Fibroblast of skin of right biceps (primary cell): ENCODE results near the gene RCBTB2.
"Not testable (repeated sequence)": the region's sequence is repeated elsewhere in the genome, so short reads cannot be mapped to it uniquely, and the experiment has no call there.

Experiments
- DNase-seq: peaks from one replicate; pipeline ENCODE4 v3.0.0-alpha.2; 2013

Gene RCBTB2

GRCh38 chr13:48532506-48533499 is at the start of gene RCBTB2:
RCBTB2 (minus strand) TSS chr13:48533080; CDS start chr13:48521939, 11,141 bp downstream.
- peak; percentile 97 for DNase-seq

GRCh38 chr13:48582084-48582483 is 49.2 kb upstream of the RCBTB2 start:
- no peak for DNase-seq

- no peak for DNase-seq
Measured at GRCh38 chr13:48580896-48581295, 48.0 kb upstream of the RCBTB2 start.

GRCh38 chr13:48580185-48580803 is 47.4 kb upstream of the RCBTB2 start:
- DNase-seq = peak; percentile 56

GRCh38 chr13:48579919-48580180 is 47.0 kb upstream of the RCBTB2 start:
- DNase-seq = not testable (repeated sequence)

- DNase-seq = no peak
Measured at GRCh38 chr13:48579165-48579918, 46.5 kb upstream of the RCBTB2 start.

- DNase-seq = no peak
Measured at GRCh38 chr13:48578516-48579164, 45.8 kb upstream of the RCBTB2 start.

GRCh38 chr13:48576448-48577010 is 43.6 kb upstream of the RCBTB2 start:
- DNase-seq = no peak

GRCh38 chr13:48575031-48575430 is 42.2 kb upstream of the RCBTB2 start:
- DNase-seq = no peak

GRCh38 chr13:48574041-48574796 is 41.3 kb upstream of the RCBTB2 start:
- DNase-seq = no peak

GRCh38 chr13:48573213-48574007 is 40.5 kb upstream of the RCBTB2 start:
- no peak for DNase-seq

GRCh38 chr13:48571126-48571913 is 38.4 kb upstream of the RCBTB2 start:
- peak; percentile 73 for DNase-seq

GRCh38 chr13:48570216-48570828 is 37.4 kb upstream of the RCBTB2 start:
- no peak for DNase-seq

- DNase-seq = no peak
Measured at GRCh38 chr13:48569104-48569666, 36.3 kb upstream of the RCBTB2 start.

GRCh38 chr13:48568370-48569103 is 35.7 kb upstream of the RCBTB2 start:
- DNase-seq = no peak

GRCh38 chr13:48567515-48568369 is 34.9 kb upstream of the RCBTB2 start:
- no peak for DNase-seq

- DNase-seq = no peak
Measured at GRCh38 chr13:48564056-48564455, 31.2 kb upstream of the RCBTB2 start.

GRCh38 chr13:48563626-48564025 is 30.7 kb upstream of the RCBTB2 start:
- no peak for DNase-seq
